Activated T-cell treated with anti-CD3 and anti-CD28 coated beads, Interleukin-2, amount 50 U/mL, for 1 hour (primary cell): ENCODE data around the gene PLPP1.

Experiments
- DNase-seq: peaks from one replicate; pipeline ENCODE4 v3.0.0-alpha.2; 2020

Gene PLPP1

DNA sequence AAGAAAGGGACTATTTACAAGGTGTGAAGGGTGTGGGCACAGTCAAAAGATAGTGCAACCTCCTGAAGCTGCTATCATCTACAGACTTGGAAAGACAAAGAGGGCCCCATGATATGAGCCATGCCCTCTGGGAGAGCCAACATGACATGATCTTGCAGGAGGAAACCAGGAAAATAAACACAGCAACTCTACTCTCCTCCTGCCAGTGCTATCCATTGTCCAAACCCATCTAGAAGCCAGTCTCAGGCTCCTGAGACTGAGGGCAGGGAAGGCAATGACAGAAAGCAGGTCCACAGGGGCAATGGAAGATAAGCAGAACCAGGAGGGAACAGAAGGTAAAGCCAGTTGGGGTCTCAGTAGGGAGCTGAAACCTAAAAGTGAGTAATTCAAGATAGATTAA, 37.1 kb downstream of the PLPP1 start:
- no peak for DNase-seq

GRCh38 chr5:55495216-55495615, 39.5 kb downstream of the PLPP1 start:
- DNase-seq, result no peak

GRCh38 chr5:55492449-55492848, 42.3 kb downstream of the PLPP1 start:
- no peak for DNase-seq

DNA sequence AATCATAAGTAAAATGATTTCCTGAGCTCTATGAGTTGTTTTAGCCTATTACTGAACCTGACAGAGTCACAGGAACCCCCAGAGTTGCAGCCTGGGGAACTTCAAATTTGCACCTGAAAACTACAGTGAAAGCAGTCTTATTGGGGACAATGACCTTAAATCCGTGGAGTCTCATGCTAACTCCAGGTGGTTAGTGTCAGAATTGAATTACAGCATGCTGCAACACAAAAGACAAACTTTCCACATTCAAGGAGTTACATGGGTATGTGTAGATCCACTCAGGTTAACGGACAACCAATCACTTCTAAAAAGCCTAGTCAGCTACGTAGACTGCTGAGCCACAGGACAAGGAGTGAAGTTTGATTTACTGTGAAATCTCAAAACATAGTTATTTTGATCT, 49.7 kb downstream of the PLPP1 start:
- DNase-seq, result no peak

DNA sequence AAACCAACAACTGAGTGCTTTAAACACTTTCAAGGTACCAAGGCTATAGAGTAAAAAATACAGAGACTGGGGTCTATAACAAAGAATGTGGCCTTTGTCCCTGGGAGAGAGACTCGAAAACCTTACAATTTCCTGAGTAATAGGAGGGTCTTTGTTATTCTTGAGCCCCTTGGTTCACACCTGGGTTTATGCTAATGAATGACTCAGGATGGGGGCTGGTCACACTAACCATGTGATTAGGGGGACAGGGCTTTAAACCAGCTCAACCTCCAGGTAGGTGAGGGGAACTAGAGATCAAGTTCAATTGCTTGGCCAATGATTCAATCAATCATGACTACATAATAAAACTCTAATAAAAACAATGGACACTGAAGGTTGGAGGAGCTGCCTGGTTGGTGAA, 50.2 kb downstream of the PLPP1 start:
- DNase-seq, result no peak

- no peak for DNase-seq
Measured at GRCh38 chr5:55483885-55484284, 50.9 kb downstream of the PLPP1 start.

DNA sequence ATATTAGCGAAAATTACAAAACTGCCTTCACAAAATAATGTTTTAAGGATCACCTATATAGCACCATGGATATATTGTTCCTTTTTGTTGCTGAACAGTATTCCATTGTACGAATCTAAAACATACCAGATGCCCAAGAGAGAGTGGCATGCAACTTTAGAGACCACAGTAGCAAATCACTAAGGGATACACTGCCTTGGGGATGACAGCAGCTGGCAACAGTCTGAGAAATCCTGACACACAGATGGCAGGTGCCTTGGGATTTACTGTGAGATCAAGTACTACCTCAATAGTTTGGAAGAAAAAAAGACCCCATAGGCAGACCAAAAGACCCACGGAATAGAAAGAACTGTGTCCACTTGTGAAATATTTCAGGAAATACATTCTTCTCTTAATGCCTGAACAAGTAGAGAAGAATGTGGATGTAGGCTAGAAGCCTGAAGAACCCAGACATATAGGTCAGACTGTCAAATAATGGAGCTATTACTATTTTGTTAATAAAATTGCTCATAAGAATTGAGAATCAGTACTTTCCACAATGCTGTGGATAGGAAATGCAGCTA, 53.4 kb downstream of the PLPP1 start:
- DNase-seq, result no peak

DNA sequence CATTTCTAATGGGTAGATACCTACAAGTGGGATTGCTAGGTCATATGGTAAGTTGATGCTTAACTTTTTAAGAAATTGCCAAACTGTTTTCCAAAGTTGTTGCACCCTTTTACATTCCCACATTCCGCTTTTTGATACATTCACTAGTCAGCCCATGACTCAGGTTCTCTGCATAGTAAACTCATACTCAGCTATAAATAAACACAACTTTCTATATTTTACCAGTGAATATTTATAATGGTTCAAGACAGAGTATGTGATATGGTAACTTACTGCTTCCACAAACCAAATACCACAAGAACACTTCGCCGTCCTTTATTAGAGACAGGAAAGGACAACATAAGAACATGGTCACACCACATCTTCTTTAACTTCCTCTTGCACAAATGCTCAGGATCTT, 54.0 kb downstream of the PLPP1 start:
- no peak for DNase-seq

- no peak for DNase-seq
Measured at GRCh38 chr5:55472642-55473041, 62.1 kb downstream of the PLPP1 start.

DNA sequence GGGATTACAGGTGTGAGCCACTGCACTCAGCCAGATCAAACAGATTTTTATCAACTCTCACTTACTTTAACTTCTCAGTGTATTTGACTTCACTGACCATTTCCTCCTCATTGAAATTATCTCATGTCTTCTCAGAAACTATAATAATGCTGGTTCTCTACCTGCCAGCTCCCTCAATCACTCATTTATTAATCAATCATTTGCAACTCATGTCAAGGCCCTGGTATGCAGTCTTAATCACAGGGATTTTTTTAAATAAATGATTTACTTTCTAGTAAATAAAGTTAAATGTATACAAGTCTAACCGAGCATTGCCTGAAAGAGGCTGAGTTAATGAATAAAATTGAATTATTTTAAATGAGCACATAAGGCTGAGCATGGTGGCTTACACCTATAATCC, 63.3 kb downstream of the PLPP1 start:
- no peak for DNase-seq

DNA sequence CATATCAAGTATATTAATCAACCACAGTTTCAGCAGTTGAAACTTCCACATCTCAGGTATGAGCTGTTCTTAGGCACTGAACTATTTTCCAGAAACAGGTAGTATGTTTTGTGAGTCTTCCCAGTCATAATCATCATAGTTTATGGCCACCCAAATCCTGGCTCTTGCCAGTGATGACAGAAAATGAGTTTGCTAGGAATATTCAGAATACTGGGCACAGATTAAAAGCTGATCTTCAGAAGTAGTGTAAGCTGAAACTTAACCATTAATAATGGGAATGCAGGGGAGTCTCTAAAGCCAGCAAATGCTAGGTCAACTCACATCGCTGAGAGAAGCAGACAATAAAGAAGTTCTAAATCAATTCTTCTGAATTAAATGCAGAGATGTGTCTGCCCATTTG, 64.5 kb downstream of the PLPP1 start:
- DNase-seq, result no peak

- DNase-seq, result no peak
Measured at GRCh38 chr5:55469839-55470238, 64.9 kb downstream of the PLPP1 start.

DNA sequence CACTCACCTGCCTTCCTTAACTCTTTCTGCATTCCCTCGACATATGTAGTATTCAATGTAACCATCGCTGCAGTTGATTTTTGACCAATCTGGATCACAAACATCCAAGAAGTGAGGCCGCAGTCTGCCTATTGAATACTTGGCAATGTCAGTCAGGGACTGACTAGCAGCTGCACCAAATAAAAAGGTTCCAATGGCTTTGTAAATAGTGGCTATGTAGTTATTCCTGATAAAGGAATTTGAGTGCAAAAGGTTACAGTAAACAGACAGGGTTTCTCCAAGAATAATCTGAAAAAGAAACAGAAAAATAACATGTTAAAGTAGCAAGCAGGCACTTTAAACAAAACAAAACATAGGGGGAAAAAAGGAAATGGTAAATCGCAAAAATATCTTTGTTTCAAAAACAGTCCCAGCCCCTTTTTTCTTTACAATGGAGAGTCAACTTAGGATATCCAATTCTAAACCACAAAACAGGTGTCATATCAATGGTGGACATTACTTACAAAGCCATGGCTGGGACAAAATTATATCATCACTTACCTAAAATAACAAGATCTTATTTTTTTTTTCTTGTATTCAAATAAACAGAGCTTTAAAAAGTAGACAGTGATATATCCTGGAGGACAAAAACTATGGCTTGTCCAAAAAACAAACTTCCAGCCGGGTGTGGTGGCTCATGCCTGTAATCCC, 66.8 kb downstream of the PLPP1 start:
- no peak for DNase-seq

GRCh38 chr5:55463613-55464012, 71.2 kb downstream of the PLPP1 start:
- no peak for DNase-seq

GRCh38 chr5:55459572-55459971, 75.2 kb downstream of the PLPP1 start:
- DNase-seq, result no peak

GRCh38 chr5:55456216-55456895, 78.4 kb downstream of the PLPP1 start:
- DNase-seq, result no peak

- DNase-seq, result no peak
Measured at GRCh38 chr5:55454282-55454681, 80.5 kb downstream of the PLPP1 start.

DNA sequence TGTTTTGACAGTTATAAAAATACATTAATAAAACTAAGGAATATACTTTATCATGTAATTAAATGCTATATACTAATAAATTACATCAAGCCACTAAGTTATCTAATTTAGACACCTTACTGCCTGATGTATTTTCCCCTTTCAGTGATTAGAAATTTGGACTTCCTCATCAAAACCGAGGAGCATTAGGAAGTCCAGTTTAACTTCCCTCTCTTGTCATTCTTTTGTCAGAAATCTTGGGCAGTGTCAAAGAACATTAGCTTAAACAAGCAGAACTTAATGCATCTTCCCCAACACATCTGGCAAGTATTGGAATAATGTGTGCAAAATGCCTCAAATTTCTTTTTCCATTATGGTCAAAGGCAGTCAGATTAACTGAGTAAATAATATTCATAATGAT, 81.6 kb downstream of the PLPP1 start:
- no peak for DNase-seq

GRCh38 chr5:55451976-55452375, 82.8 kb downstream of the PLPP1 start:
- no peak for DNase-seq

- DNase-seq, result no peak
Measured at GRCh38 chr5:55450050-55450765, 84.6 kb downstream of the PLPP1 start.

DNA sequence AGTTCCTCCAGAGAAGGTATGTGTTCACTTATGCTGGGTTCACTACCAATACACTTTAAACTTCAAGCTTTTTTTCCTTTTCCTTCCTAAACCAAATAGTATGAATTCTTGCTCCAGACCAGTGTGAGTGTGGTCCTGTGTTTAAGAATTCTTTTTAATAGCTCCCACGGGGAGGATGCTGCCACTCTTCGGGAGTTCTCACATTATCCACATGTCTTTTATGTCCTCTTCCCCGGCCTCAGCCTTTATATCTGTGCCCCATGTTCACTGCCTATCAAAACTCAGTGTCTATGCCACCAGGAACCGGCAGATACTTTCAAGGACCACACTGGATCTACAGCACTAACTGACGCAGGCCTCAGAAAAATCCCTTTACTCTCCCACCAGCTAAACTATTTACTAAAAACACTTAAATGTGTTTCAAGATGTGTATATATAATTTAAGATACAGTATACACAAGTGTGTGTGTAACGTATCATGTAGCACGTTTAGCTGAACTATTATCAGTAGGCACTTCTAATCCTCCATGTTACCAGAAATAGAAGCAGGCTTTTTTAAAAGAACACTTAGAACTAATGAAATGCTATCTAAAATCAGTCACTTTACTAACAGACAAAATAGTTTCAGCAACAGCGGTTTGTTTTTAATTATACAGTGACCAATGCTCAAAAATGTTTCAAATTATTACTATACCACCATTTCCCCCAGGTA, 88.0 kb downstream of the PLPP1 start:
- DNase-seq, result no peak

GRCh38 chr5:55445791-55446190, 89.0 kb downstream of the PLPP1 start:
- no peak for DNase-seq

GRCh38 chr5:55441954-55442353, 92.8 kb downstream of the PLPP1 start:
- no peak for DNase-seq
